Measurements from ENCODE around the gene DROSHA. TPM values are rescaled to one million over a fixed set of nuclear protein-coding genes. Genes with fewer than 3 reads are reported as not detected.

Gene DROSHA
- total and polyA plus RNA-seq, 2 experiments from 2014 or later = 25.3 to 40.8 TPM

GRCh38 chr5:31416547-31416946 is 115.3 kb downstream of the DROSHA start:
- TF ChIP-seq CTCF (IDR thresholded peaks at IDR 0.05; ENCODE audit: poor library complexity) (no peak), EZH2 (IDR thresholded peaks at IDR 0.05; ENCODE audit: borderline replicate concordance) (no peak), EZH2phosphoT487 (IDR thresholded peaks at IDR 0.05; ENCODE audit: low read depth, severe bottlenecking, unreplicated experiment) (no peak)
- no peaks in the 10 kb centered on the region for H3K79me2 ChIP-seq
- H3K27me3 ChIP-seq = no peaks in the 10 kb centered on the region
- H3K27ac ChIP-seq = no peak overlapping the region
- no peak for DNase-seq (ENCODE audit: low spot score)
- no peak overlapping the region for H2AFZ ChIP-seq
- H3K36me3 ChIP-seq (replicated peaks; ENCODE audit: insufficient read depth, low read depth) = no peaks in the 10 kb centered on the region
- H3K4me3 ChIP-seq = no peak overlapping the region
- no peaks in the 10 kb centered on the region for H4K20me1 ChIP-seq (ENCODE audit: insufficient read depth, poor library complexity, severe bottlenecking)
- H3K4me1 ChIP-seq (ENCODE audit: insufficient read depth) = no peaks in the 10 kb centered on the region
- 92% methylated on average over 3 of the region's 3 CpGs for WGBS (ENCODE audit: low lambda C conversion rate, missing lambda C conversion rate)
- no peaks in the 10 kb centered on the region for H3K9me3 ChIP-seq (ENCODE audit: low read depth)
- no peaks in the 10 kb centered on the region for H3K9me2 ChIP-seq (replicated peaks; ENCODE audit: insufficient read depth)
- no peak overlapping the region for H3K4me2 ChIP-seq

GRCh38 chr5:31415960-31416359 is 115.9 kb downstream of the DROSHA start:
- no peak for TF ChIP-seq EZH2 (IDR thresholded peaks at IDR 0.05; ENCODE audit: borderline replicate concordance)
- no peak for TF ChIP-seq CTCF (IDR thresholded peaks at IDR 0.05; ENCODE audit: poor library complexity)
- TF ChIP-seq EZH2phosphoT487 (IDR thresholded peaks at IDR 0.05; ENCODE audit: low read depth, severe bottlenecking, unreplicated experiment) = no peak

GRCh38 chr5:31415009-31415923 is 116.6 kb downstream of the DROSHA start:
- H3K27me3 ChIP-seq = no peaks in the 10 kb centered on the region
- no peaks in the 10 kb centered on the region for H3K36me3 ChIP-seq (replicated peaks; ENCODE audit: insufficient read depth, low read depth)
- no peak overlapping the region for H3K4me2 ChIP-seq
- H3K27ac ChIP-seq = no peak overlapping the region
- no peaks in the 10 kb centered on the region for H3K79me2 ChIP-seq
- H3K4me1 ChIP-seq (ENCODE audit: insufficient read depth) = no peaks in the 10 kb centered on the region
- H3K9me2 ChIP-seq (replicated peaks; ENCODE audit: insufficient read depth) = no peaks in the 10 kb centered on the region
- no peak for TF ChIP-seq CTCF (IDR thresholded peaks at IDR 0.05; ENCODE audit: poor library complexity)
- no peak for TF ChIP-seq EZH2phosphoT487 (IDR thresholded peaks at IDR 0.05; ENCODE audit: low read depth, severe bottlenecking, unreplicated experiment)
- no peak for TF ChIP-seq EZH2 (IDR thresholded peaks at IDR 0.05; ENCODE audit: borderline replicate concordance)
- H4K20me1 ChIP-seq (ENCODE audit: insufficient read depth, poor library complexity, severe bottlenecking) = no peaks in the 10 kb centered on the region
- no peak overlapping the region for H3K4me3 ChIP-seq
- H3K9me3 ChIP-seq (ENCODE audit: low read depth) = no peaks in the 10 kb centered on the region
- 45% methylated on average over 6 of the region's 6 CpGs for whole genome bisulfite sequencing (ENCODE audit: low lambda C conversion rate, missing lambda C conversion rate)
- H2AFZ ChIP-seq = no peak overlapping the region
- no peak for DNase-seq (ENCODE audit: low spot score)

More at GRCh38 chr5:31415960-31416359, 115.9 kb downstream of the DROSHA start:
- no peak overlapping the region for H3K4me3 ChIP-seq
- no peaks in the 10 kb centered on the region for H4K20me1 ChIP-seq (ENCODE audit: insufficient read depth, poor library complexity, severe bottlenecking)
- WGBS (ENCODE audit: low lambda C conversion rate, missing lambda C conversion rate) = 80% methylated on average over 2 of the region's 2 CpGs
- H3K4me1 ChIP-seq (ENCODE audit: insufficient read depth) = no peaks in the 10 kb centered on the region
- no peak overlapping the region for H3K4me2 ChIP-seq
- no peaks in the 10 kb centered on the region for H3K36me3 ChIP-seq (replicated peaks; ENCODE audit: insufficient read depth, low read depth)
- no peaks in the 10 kb centered on the region for H3K9me3 ChIP-seq (ENCODE audit: low read depth)
- no peaks in the 10 kb centered on the region for H3K27me3 ChIP-seq
- no peak for DNase-seq (ENCODE audit: low spot score)
- no peak overlapping the region for H3K27ac ChIP-seq
- no peak overlapping the region for H2AFZ ChIP-seq
- H3K9me2 ChIP-seq (replicated peaks; ENCODE audit: insufficient read depth) = no peaks in the 10 kb centered on the region
- H3K79me2 ChIP-seq = no peaks in the 10 kb centered on the region

Data from hepatocyte (in vitro differentiated cells).